Fibroblast of skin of back (primary cell): Measurements from ENCODE around the gene CTNNBL1.
A peak's percentile ranks its signal among the peaks of the same experiment; 100 is the strongest.

Source experiments
- DNase-seq: peaks from one replicate; pipeline ENCODE4 v3.0.0-alpha.2; 2013

CTNNBL1 gene

GRCh38 chr20:37901654-37902503 is 208.0 kb downstream of the CTNNBL1 start:
- DNase-seq = peak; percentile 56

GRCh38 chr20:37902504-37903313 is 208.9 kb downstream of the CTNNBL1 start, which contains the start of gene VSTM2L:
Gene VSTM2L, plus strand, starts transcription at chr20:37903127. Its CDS starts 224 bp downstream, at chr20:37903351.
- peak; percentile 64 for DNase-seq

GRCh38 chr20:37903317-37904007 is 209.6 kb downstream of the CTNNBL1 start:
- DNase-seq = no peak

- no peak for DNase-seq
Observed at GRCh38 chr20:37904008-37904642, 210.3 kb downstream of the CTNNBL1 start.

GRCh38 chr20:37904845-37905373 is 211.1 kb downstream of the CTNNBL1 start:
- no peak for DNase-seq

- no peak for DNase-seq
Observed at GRCh38 chr20:37905671-37906613, 212.1 kb downstream of the CTNNBL1 start.

- no peak for DNase-seq
Observed at GRCh38 chr20:37907330-37907676, 213.5 kb downstream of the CTNNBL1 start.

- DNase-seq = peak; percentile 93
Observed at GRCh38 chr20:37907677-37908401, 214.0 kb downstream of the CTNNBL1 start.

GRCh38 chr20:37911261-37911660 is 217.4 kb downstream of the CTNNBL1 start:
- no peak for DNase-seq

- peak; percentile 48 for DNase-seq
Observed at GRCh38 chr20:37911838-37912281, 218.0 kb downstream of the CTNNBL1 start.

- no peak for DNase-seq
Observed at GRCh38 chr20:37912874-37913273, 219.0 kb downstream of the CTNNBL1 start.

GRCh38 chr20:37913567-37914366 is 219.9 kb downstream of the CTNNBL1 start:
- DNase-seq = no peak

- DNase-seq = no peak
Observed at GRCh38 chr20:37914367-37914671, 220.5 kb downstream of the CTNNBL1 start.

- peak; percentile 12 for DNase-seq
Observed at GRCh38 chr20:37914672-37915433, 221.0 kb downstream of the CTNNBL1 start.

GRCh38 chr20:37915434-37915787 is 221.6 kb downstream of the CTNNBL1 start:
- DNase-seq = no peak

- no peak for DNase-seq
Observed at GRCh38 chr20:37915800-37916570, 222.2 kb downstream of the CTNNBL1 start.

GRCh38 chr20:37917461-37917860 is 223.6 kb downstream of the CTNNBL1 start:
- no peak for DNase-seq

- DNase-seq = no peak
Observed at GRCh38 chr20:37918035-37918434, 224.2 kb downstream of the CTNNBL1 start.
